Mucosa of descending colon (tissue), 3 donors: ENCODE data around the gene WBP2NL. TPM values are rescaled to one million over a fixed set of nuclear protein-coding genes. Genes with fewer than 3 reads are reported as not detected.

ENCODE experiments used
- ATAC-seq: fragments of 200-7000 bp; cut with Tn5 transposase; one replicate; pipeline ENCODE4 v1.9.1; 2020; ENCODE audit warnings: mild to moderate bottlenecking, moderate library complexity
- DNase-seq, 3 donors: peaks; one replicate each; pipeline ENCODE4 v3.0.0-alpha.2; 2020
- H3K36me3 ChIP-seq: fragments of 200-600 bp; one replicate; pipeline ENCODE4 v1.8.0; 2021; ENCODE audit warnings: low read depth, mild to moderate bottlenecking
- H3K4me1 ChIP-seq: fragments of 200-600 bp; one replicate; pipeline ENCODE4 v1.8.0; 2021; ENCODE audit warnings: low read depth, mild to moderate bottlenecking
- H3K4me3 ChIP-seq: fragments of 200-600 bp; one replicate; pipeline ENCODE4 v1.8.0; 2021; ENCODE audit warnings: mild to moderate bottlenecking
- H3K9me3 ChIP-seq: fragments of 200-600 bp; one replicate; pipeline ENCODE4 v1.8.0; 2021; ENCODE audit warnings: mild to moderate bottlenecking
- intact Hi-C, 2 donors: fragments of 100-400 bp; cut with DNase I in 1 of 2; cut with micrococcal nuclease in 1 of 2; formaldehyde crosslinking; loops; one replicate each; pipeline versions ENCODE4 v1.11.0 to v1.11.1; 2022; cut with DNase I, micrococcal nuclease
- total RNA-seq, 3 donors: library from RNA; stranded (reverse); fragmentation: NEBNext Ultra II Directional in 2 of 3; extraction: Animal tissue kit (Norgen Biotek cat#: 25700) in 2 of 3; gene quantifications; one replicate each; pipeline versions ENCODE4 v1.2.1 to v1.2.4, GENCODE V29; 2021 to 2023
- TF ChIP-seq, protein P1 (sequence below): fragments of 200-600 bp; IDR thresholded peaks from one replicate; pipeline ENCODE4 v1.8.0; 2022; ENCODE audit warnings: antibody characterized with exemption, mild to moderate bottlenecking
- donor health status: DM: no; HTN: no; CAD: no; lungs with moderate emphysema.
- donor health status: DM: no; HTN: no; CAD: no.
- donor health status: DM: no; HTN: yes; CAD: no.

WBP2NL gene
- total RNA-seq, 3 donors from 2014 or later = 0.63 to 3.7 (median 1.8) TPM

DNA sequence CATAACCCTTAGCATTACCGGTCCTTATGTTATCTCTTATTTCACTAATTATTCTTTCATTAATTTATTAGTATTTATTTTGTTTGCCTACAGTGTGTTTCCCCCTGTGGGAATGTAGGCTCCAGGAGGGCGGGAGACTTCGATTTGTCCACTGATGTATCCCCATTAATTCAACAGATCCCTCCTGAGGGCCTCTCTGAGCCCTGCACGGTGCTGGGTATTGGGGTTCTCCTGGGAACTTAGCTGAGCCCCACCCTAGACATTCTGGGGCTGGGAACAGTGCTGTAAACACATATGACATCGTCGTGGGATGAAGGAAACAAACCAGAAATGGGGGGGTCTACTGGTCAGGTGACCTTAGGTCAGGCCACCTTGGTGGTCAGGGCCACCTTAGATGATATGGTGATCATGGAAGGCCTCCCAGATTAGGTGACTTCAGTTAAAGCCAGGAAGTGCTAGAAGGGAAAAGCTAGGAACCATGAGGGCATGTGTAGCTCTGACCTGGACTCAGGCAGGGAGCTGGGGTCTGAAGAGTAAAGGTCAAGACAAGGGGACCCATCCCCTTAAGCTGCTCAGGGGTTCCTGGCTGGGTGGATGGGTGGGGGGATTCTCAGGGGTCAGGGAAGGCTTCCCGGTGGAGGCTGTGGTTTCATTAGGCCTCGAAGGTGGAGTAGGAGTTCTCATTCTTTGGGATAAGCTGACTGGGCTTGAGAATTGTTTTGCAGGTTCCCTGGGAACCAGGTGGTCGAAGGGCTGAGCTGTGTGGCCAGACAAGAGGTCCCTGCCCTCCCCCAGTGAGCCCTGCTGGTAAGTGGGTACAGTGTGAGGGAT is 76.5 kb downstream of the WBP2NL start:
- H3K36me3 ChIP-seq = peaks cover 3% of the 10 kb centered on the region
- intact Hi-C loops = no loop called here
- ATAC-seq = no peak
- H3K4me1 ChIP-seq = peaks cover 31% of the 10 kb centered on the region
- no peaks in the 10 kb centered on the region for H3K9me3 ChIP-seq
- no peak for DNase-seq
- no peak overlapping the region for H3K4me3 ChIP-seq
- TF ChIP-seq, protein P1, sequence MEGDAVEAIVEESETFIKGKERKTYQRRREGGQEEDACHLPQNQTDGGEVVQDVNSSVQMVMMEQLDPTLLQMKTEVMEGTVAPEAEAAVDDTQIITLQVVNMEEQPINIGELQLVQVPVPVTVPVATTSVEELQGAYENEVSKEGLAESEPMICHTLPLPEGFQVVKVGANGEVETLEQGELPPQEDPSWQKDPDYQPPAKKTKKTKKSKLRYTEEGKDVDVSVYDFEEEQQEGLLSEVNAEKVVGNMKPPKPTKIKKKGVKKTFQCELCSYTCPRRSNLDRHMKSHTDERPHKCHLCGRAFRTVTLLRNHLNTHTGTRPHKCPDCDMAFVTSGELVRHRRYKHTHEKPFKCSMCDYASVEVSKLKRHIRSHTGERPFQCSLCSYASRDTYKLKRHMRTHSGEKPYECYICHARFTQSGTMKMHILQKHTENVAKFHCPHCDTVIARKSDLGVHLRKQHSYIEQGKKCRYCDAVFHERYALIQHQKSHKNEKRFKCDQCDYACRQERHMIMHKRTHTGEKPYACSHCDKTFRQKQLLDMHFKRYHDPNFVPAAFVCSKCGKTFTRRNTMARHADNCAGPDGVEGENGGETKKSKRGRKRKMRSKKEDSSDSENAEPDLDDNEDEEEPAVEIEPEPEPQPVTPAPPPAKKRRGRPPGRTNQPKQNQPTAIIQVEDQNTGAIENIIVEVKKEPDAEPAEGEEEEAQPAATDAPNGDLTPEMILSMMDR = no peak

DNA sequence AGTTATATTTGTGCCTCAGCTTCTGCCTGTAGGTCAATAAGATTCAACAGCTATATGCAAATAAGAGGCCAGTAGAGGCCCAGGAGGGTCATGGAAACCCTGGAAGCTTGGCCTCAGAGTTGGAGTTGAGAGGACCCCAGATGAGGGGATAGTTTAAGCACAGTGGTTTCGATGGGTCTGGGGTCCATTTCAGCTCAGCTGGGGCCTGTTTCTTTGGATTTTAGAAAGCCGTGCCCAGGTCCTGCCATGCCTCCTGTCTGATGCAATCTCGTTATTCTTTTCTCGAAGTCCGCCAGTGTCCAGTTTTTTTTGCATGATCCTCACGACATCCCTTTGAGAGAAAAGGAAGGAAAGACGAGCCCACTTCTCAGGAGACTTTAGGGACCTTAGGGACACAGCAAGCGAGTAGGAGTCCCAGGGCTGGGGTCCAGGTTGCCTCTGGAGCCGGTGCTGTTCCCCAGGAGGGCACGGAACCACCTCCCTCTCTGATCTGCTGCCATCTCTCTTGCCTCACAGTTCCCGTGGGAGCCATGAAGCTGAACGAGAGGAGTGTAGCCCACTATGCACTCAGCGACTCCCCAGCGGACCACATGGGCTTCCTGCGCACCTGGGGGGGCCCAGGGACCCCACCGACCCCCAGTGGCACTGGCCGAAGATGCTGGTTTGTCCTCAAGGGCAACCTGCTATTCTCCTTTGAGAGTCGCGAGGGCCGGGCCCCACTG is 78.3 kb downstream of the WBP2NL start:
- intact Hi-C loops = no loop called here

DNA sequence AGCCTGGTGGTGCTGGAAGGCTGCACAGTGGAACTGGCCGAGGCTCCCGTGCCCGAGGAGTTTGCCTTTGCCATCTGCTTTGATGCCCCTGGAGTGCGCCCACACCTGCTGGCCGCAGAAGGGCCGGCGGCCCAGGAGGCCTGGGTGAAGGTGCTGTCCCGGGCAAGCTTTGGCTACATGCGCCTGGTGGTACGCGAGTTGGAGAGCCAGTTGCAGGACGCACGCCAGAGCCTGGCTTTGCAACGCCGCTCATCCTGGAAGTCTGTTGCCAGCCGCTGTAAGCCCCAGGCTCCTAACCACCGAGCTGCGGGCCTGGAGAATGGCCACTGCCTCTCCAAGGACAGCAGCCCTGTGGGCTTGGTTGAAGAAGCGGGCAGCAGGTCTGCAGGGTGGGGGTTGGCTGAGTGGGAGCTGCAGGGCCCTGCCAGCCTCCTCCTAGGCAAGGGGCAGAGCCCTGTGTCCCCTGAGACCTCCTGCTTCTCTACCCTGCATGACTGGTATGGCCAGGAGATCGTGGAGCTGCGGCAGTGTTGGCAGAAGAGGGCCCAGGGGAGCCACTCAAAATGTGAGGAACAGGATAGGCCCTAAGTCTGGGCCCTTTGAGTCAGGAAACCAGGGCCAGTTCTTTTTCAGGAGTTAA is 79.0 kb downstream of the WBP2NL start:
- Histone ChIP-seq H3K36me3 (no peaks in the 10 kb centered on the region), H3K4me1 (peaks cover 29% of the 10 kb centered on the region), H3K9me3 (no peaks in the 10 kb centered on the region), H3K4me3 (no peak overlapping the region)
- intact Hi-C loops = no loop called here
- no peak for ATAC-seq
- DNase-seq = no peak
- TF ChIP-seq, protein P1 = no peak

More for the DNA sequence above, 78.3 kb downstream of the WBP2NL start:
- H3K4me3 ChIP-seq = no peak overlapping the region
- peaks cover 29% of the 10 kb centered on the region for H3K4me1 ChIP-seq
- no peaks in the 10 kb centered on the region for H3K9me3 ChIP-seq
- no peak for ATAC-seq
- TF ChIP-seq, protein P1 = no peak
- no peaks in the 10 kb centered on the region for H3K36me3 ChIP-seq
- no peak for DNase-seq

Other genes starting within 250 kb of the WBP2NL start
- 10 to 100 TPM in 2 of 3 donors, 1 to 10 TPM in 1; 9.2 to 11.6 (median 10.0) TPM for gene CCDC134, start 198.1 kb upstream of the WBP2NL start, total RNA-seq
- 100 to 1,000 TPM; 139 to 254 (median 169) TPM for gene SREBF2, start 165.7 kb upstream of the WBP2NL start, total RNA-seq
- not detected for gene SHISA8, start 83.7 kb upstream of the WBP2NL start, total RNA-seq
- under 1 TPM; 0.22 to 0.94 (median 0.55) TPM for gene TNFRSF13C, start 72.0 kb upstream of the WBP2NL start, total RNA-seq
- 10 to 100 TPM in 1 of 3 donors, 1 to 10 TPM in 2; 3.2 to 18.8 (median 7.5) TPM for gene CENPM, start 51.6 kb upstream of the WBP2NL start, total RNA-seq
- 1 to 10 TPM in 1 of 3 donors, under 1 TPM in 2; 0.23 to 1.6 (median 0.41) TPM for gene SEPTIN3, start 29.3 kb upstream of the WBP2NL start, total RNA-seq
- 10 to 100 TPM; 24.3 to 35.8 (median 35.4) TPM for gene NAGA, start 72.0 kb downstream of the WBP2NL start, total RNA-seq
- gene PHETA2, start 75.5 kb downstream of the WBP2NL start, total RNA-seq = 10 to 100 TPM; 13.0 to 15.7 (median 13.5) TPM
- gene SMDT1, start 80.9 kb downstream of the WBP2NL start, total RNA-seq = 100 to 1,000 TPM in 2 of 3 donors, 10 to 100 TPM in 1; 79.7 to 118 (median 102) TPM
- 100 to 1,000 TPM in 2 of 3 donors, 10 to 100 TPM in 1; 85.3 to 106 (median 105) TPM for gene NDUFA6, start 92.0 kb downstream of the WBP2NL start, total RNA-seq
- 10 to 100 TPM in 1 of 3 donors, 1 to 10 TPM in 2; 3.8 to 10.0 (median 4.7) TPM for gene CYP2D6, start 132.0 kb downstream of the WBP2NL start, total RNA-seq